OCI-LY1 (cell line): ENCODE results near the gene PTPRN2.

Source experiments
- CTCF ChIP-seq: fragments of 200-600 bp; sonication (generic), shearing (Covaris generic); IDR thresholded peaks from 2 replicates; pipeline ENCODE4 v1.5.1; 2017; ENCODE audit warnings: mild to moderate bottlenecking, antibody characterized with exemption, low read length, moderate library complexity, mixed read lengths
- EZH2 ChIP-seq: fragments of 200-600 bp; sonication (generic), shearing (Covaris generic); IDR thresholded peaks from 2 replicates; pipeline ENCODE4 v1.8.0; 2017; ENCODE audit warnings: borderline replicate concordance, mixed run types, mild to moderate bottlenecking, antibody characterized with exemption, low read length, moderate library complexity, mixed read lengths

- TF ChIP-seq CTCF (no peak), EZH2 (no peak)
Measured at GRCh38 chr7:157837047-157837446, 750.6 kb downstream of the PTPRN2 start.
